Middle frontal gyrus (tissue), 1 donor: ENCODE results near the gene SFR1.
A peak's percentile ranks its signal among the peaks of the same experiment; 100 is the strongest.

Source experiments
- DNase-seq: peaks from one replicate; pipeline ENCODE4 v3.0.0-alpha.2; 2015; ENCODE audit warnings: low spot score; ENCODE audit errors: extremely low spot score

Gene SFR1

GRCh38 chr10:104121485-104122224 is at the start of gene SFR1:
SFR1 (plus strand) TSS chr10:104122171; CDS start chr10:104122184, 13 bp downstream.
- peak; percentile 98 for DNase-seq

GRCh38 chr10:104072786-104073185 is 49.2 kb upstream of the SFR1 start:
- no peak for DNase-seq

- DNase-seq = no peak
Measured at GRCh38 chr10:104074505-104074904, 47.5 kb upstream of the SFR1 start.

- DNase-seq = no peak
Measured at GRCh38 chr10:104076743-104077160, 45.2 kb upstream of the SFR1 start.

- no peak for DNase-seq
Measured at GRCh38 chr10:104077247-104077646, 44.7 kb upstream of the SFR1 start.

- no peak for DNase-seq
Measured at GRCh38 chr10:104077663-104078151, 44.3 kb upstream of the SFR1 start.

GRCh38 chr10:104080762-104081161 is 41.2 kb upstream of the SFR1 start:
- DNase-seq = no peak

GRCh38 chr10:104081998-104082397 is 40.0 kb upstream of the SFR1 start:
- no peak for DNase-seq

- DNase-seq = no peak
Measured at GRCh38 chr10:104084482-104085142, 37.4 kb upstream of the SFR1 start.

GRCh38 chr10:104085801-104086400 is 36.1 kb upstream of the SFR1 start, which contains the start of gene COL17A1:
COL17A1 (minus strand) TSS chr10:104085880; CDS start chr10:104080673, 5,207 bp downstream.
- no peak for DNase-seq

GRCh38 chr10:104088239-104088638 is 33.7 kb upstream of the SFR1 start:
- DNase-seq = no peak

- no peak for DNase-seq
Measured at GRCh38 chr10:104089621-104090020, 32.4 kb upstream of the SFR1 start.

GRCh38 chr10:104090611-104091010 is 31.4 kb upstream of the SFR1 start:
- DNase-seq = no peak

GRCh38 chr10:104092749-104093148 is 29.2 kb upstream of the SFR1 start:
- DNase-seq = no peak

- no peak for DNase-seq
Measured at GRCh38 chr10:104096692-104097091, 25.3 kb upstream of the SFR1 start.

- DNase-seq = no peak
Measured at GRCh38 chr10:104098358-104098925, 23.5 kb upstream of the SFR1 start.

- no peak for DNase-seq
Measured at GRCh38 chr10:104099269-104099668, 22.7 kb upstream of the SFR1 start.

- no peak for DNase-seq
Measured at GRCh38 chr10:104099941-104100340, 22.0 kb upstream of the SFR1 start.

GRCh38 chr10:104100795-104101194 is 21.2 kb upstream of the SFR1 start:
- DNase-seq = no peak

GRCh38 chr10:104101902-104102301 is 20.1 kb upstream of the SFR1 start:
- DNase-seq = no peak

GRCh38 chr10:104103956-104104355 is 18.0 kb upstream of the SFR1 start:
- DNase-seq = no peak

GRCh38 chr10:104104418-104104817 is 17.6 kb upstream of the SFR1 start:
- no peak for DNase-seq
